Esophagus (tissue), 2 donors: ENCODE results near the gene PROX2. TPM values are rescaled to one million over a fixed set of nuclear protein-coding genes. Genes with fewer than 3 reads are reported as not detected.

ENCODE experiments used
- H3K27ac ChIP-seq, 2 donors: one replicate each; pipeline ENCODE4 v1.5.1; 2013; ENCODE audit warnings: low read depth in 2 of 2, mild to moderate bottlenecking in 2 of 2, inconsistent platforms in 1 of 2, low read length in 1 of 2, moderate library complexity in 1 of 2
- H3K27me3 ChIP-seq, 2 donors: one replicate each; pipeline ENCODE4 v1.6.1; 2013; ENCODE audit warnings: low read length in 2 of 2, control low read depth in 1 of 2, mild to moderate bottlenecking in 1 of 2; ENCODE audit not compliant: insufficient read depth in 2 of 2, control insufficient read depth in 1 of 2
- H3K36me3 ChIP-seq, 2 donors: one replicate each; pipeline ENCODE4 v1.6.1; 2013; ENCODE audit warnings: low read length in 1 of 2; ENCODE audit not compliant: control insufficient read depth in 2 of 2, insufficient read depth in 2 of 2
- H3K4me1 ChIP-seq, 2 donors: one replicate each; pipeline ENCODE4 v1.6.1; 2013; ENCODE audit warnings: low read length in 1 of 2; ENCODE audit not compliant: control insufficient read depth in 2 of 2, insufficient read depth in 2 of 2
- H3K4me3 ChIP-seq, 2 donors: one replicate each; pipeline ENCODE4 v1.5.1; 2013; ENCODE audit warnings: low read length in 2 of 2, mild to moderate bottlenecking in 2 of 2, low read depth in 1 of 2, moderate library complexity in 1 of 2
- H3K9me3 ChIP-seq, 2 donors: one replicate each; pipeline ENCODE4 v1.6.1; 2013; ENCODE audit warnings: mild to moderate bottlenecking in 2 of 2, low read depth in 1 of 2, low read length in 1 of 2, moderate library complexity in 1 of 2; ENCODE audit not compliant: control insufficient read depth in 2 of 2, insufficient read depth in 1 of 2
- WGBS, 2 donors: extraction: QIAGEN DNeasy Blood & Tissue Kit; methylation state at CpG; one replicate each; pipeline ENCODE4 v1.1.7; 2013; 5-methylcytosine and 5-hydroxymethylcytosine counted together
- polyA plus RNA-seq, 2 donors: library from polyadenylated mRNA; stranded (reverse); fragments of 200-250 nt; gene quantifications; one replicate each; pipeline ENCODE4 v1.2.3, GENCODE V29; 2013
- donor health status: healthy with polysubstance abuse.
- donor health status: Bipolar disorder and iron deficiency.

Gene PROX2
- not detected for polyA plus RNA-seq

GRCh38 chr14:74875941-74876913, at the start of gene PROX2:
PROX2 (minus strand) TSS chr14:74876145; CDS start chr14:74863834, 12,311 bp downstream.
- H3K27ac ChIP-seq = no peak within 1 kb of the TSS
- no peak within 1 kb of the TSS for H3K4me3 ChIP-seq
- H3K27me3 ChIP-seq = no peaks in the 10 kb centered on the region
- no peaks in the 10 kb centered on the region for H3K9me3 ChIP-seq
- H3K4me1 ChIP-seq = no peaks in the 10 kb centered on the region
- WGBS, 2 donors = 64 to 65% methylated on average over 13 of the region's 13 CpGs
- no peaks in the 10 kb centered on the region for H3K36me3 ChIP-seq

GRCh38 chr14:74924061-74924460, 48.1 kb upstream of the PROX2 start:
- Histone ChIP-seq H3K27ac (no peak overlapping the region), H3K36me3 (no peaks in the 10 kb centered on the region), H3K9me3 (no peaks in the 10 kb centered on the region), H3K4me3 (no peak overlapping the region), H3K4me1 (peaks cover 0 to 13% of the 10 kb centered on the region in 2 donors), H3K27me3 (no peaks in the 10 kb centered on the region)
- 84 to 89% methylated on average over 11 of the region's 11 CpGs for WGBS, 2 donors

- H3K4me3 ChIP-seq = peak within 1 kb of the TSS; percentile 67 to 71
- H3K9me3 ChIP-seq = no peaks in the 10 kb centered on the region
- peaks cover 0 to 20% of the 10 kb centered on the region in 2 donors for H3K4me1 ChIP-seq
- H3K36me3 ChIP-seq = no peaks in the 10 kb centered on the region
- WGBS, 2 donors = 8% methylated on average over 38 to 51 of the region's 51 CpGs
- H3K27me3 ChIP-seq = no peaks in the 10 kb centered on the region
- peak within 1 kb of the TSS in 1 of 2 donors; percentile 44 for H3K27ac ChIP-seq
Observed at GRCh38 chr14:74922752-74923401, 46.9 kb upstream of the PROX2 start, which contains the start of gene RPS6KL1. RPS6KL1 (minus strand) TSS chr14:74923260; CDS start chr14:74921541, 1,719 bp downstream.

GRCh38 chr14:74921987-74922751, 46.2 kb upstream of the PROX2 start:
- Histone ChIP-seq H3K36me3 (peaks cover 0 to 1% of the 10 kb centered on the region in 2 donors), H3K4me3 (peak overlapping the region; percentile 67 to 71), H3K27ac (peak overlapping the region in 1 of 2 donors; percentile 44), H3K4me1 (peaks cover 2 to 27% of the 10 kb centered on the region in 2 donors), H3K9me3 (no peaks in the 10 kb centered on the region), H3K27me3 (no peaks in the 10 kb centered on the region)
- WGBS, 2 donors = 77 to 83% methylated on average over 19 of the region's 19 CpGs

GRCh38 chr14:74921053-74921620, 45.2 kb upstream of the PROX2 start:
- Histone ChIP-seq H3K27ac (no peak overlapping the region), H3K4me3 (no peak overlapping the region), H3K9me3 (no peaks in the 10 kb centered on the region), H3K27me3 (no peaks in the 10 kb centered on the region), H3K4me1 (peaks cover 5 to 32% of the 10 kb centered on the region in 2 donors), H3K36me3 (peaks cover 0 to 1% of the 10 kb centered on the region in 2 donors)
- 92% methylated on average over 19 of the region's 19 CpGs for WGBS, 2 donors

- peaks cover 0 to 1% of the 10 kb centered on the region in 2 donors for H3K36me3 ChIP-seq
- no peak overlapping the region for H3K4me3 ChIP-seq
- no peak overlapping the region for H3K27ac ChIP-seq
- H3K4me1 ChIP-seq = peaks cover 5 to 32% of the 10 kb centered on the region in 2 donors
- no peaks in the 10 kb centered on the region for H3K9me3 ChIP-seq
- 85 to 91% methylated on average over 4 of the region's 4 CpGs for WGBS, 2 donors
- H3K27me3 ChIP-seq = no peaks in the 10 kb centered on the region
Observed at GRCh38 chr14:74920281-74920680, 44.3 kb upstream of the PROX2 start.

GRCh38 chr14:74919421-74920165, 43.6 kb upstream of the PROX2 start:
- H3K27me3 ChIP-seq = no peaks in the 10 kb centered on the region
- 61 to 72% methylated on average over 22 of the region's 22 CpGs for WGBS, 2 donors

GRCh38 chr14:74918380-74918779, 42.4 kb upstream of the PROX2 start:
- WGBS, 2 donors = 89 to 90% methylated on average over 9 of the region's 9 CpGs

More at GRCh38 chr14:74919421-74920165, 43.6 kb upstream of the PROX2 start:
- H3K36me3 ChIP-seq = peaks cover 0 to 1% of the 10 kb centered on the region in 2 donors
- H3K27ac ChIP-seq = no peak overlapping the region
- no peak overlapping the region for H3K4me3 ChIP-seq
- peaks cover 5 to 32% of the 10 kb centered on the region in 2 donors for H3K4me1 ChIP-seq
- H3K9me3 ChIP-seq = no peaks in the 10 kb centered on the region

More at GRCh38 chr14:74918380-74918779, 42.4 kb upstream of the PROX2 start:
- Histone ChIP-seq H3K27me3 (no peaks in the 10 kb centered on the region), H3K9me3 (no peaks in the 10 kb centered on the region), H3K4me3 (no peak overlapping the region), H3K27ac (peak overlapping the region in 1 of 2 donors; percentile 45), H3K4me1 (peaks cover 5 to 32% of the 10 kb centered on the region in 2 donors), H3K36me3 (peaks cover 0 to 1% of the 10 kb centered on the region in 2 donors)
